HepG2 (cell line): ENCODE data around the gene CTAG1A. TPM values are rescaled to one million over a fixed set of nuclear protein-coding genes. Genes with fewer than 3 reads are reported as not detected.
"Not testable (repeated sequence)": the region's sequence is repeated elsewhere in the genome, so short reads cannot be mapped to it uniquely, and the experiment has no call there.

Experiments
- ATAC-seq: fragments of 200-7000 bp; cut with Tn5 transposase; 3 replicates; pipeline ENCODE4 v1.9.1; 2020; ENCODE audit warnings: mild to moderate bottlenecking, moderate library complexity
- BruUV-seq: library from RNA; stranded (reverse); fragments of 400-500 nt; replicated peaks from 2 replicates; lab custom pipeline; 2021; lab: Mats Ljungman, UMichigan
- CTCF ChIA-PET: fragments of 300-600 bp; formaldehyde crosslinking; extraction: SDS; loops from one replicate; lab custom pipeline; 2021; ENCODE audit warnings: low total read pairs, inconsistent platforms, low intra/inter-chr PET ratio; lab: Yijun Ruan, JAX
- POLR2A ChIA-PET: fragments of 350-600 bp; sonication (Branson Sonifier 250); formaldehyde crosslinking; loops from one replicate; lab custom pipeline; 2020; ENCODE audit warnings: antibody characterized with exemption, inconsistent platforms; lab: Yijun Ruan, JAX
- DNase-seq: peaks from one replicate; pipeline ENCODE4 v3.0.0-alpha.2; 2015; ENCODE audit warnings: low spot score
- FAIRE-seq: peaks from 3 replicates; lab custom pipeline; 2011; peaks lifted over from hg19 to GRCh38; lab: Jason Lieb, UNC
- H2AFZ ChIP-seq: one replicate; pipeline ENCODE4 v1.6.1; 2011; ENCODE audit warnings: low read length, inconsistent platforms
- H3K27ac ChIP-seq: fragments of 300-600 bp; 3 replicates; pipeline ENCODE4 v1.8.0; 2011; ENCODE audit warnings: mixed run types, mild to moderate bottlenecking, mixed read lengths, low read length, inconsistent platforms; ENCODE audit not compliant: insufficient read depth; ENCODE audit errors: extremely low read length
- H3K27me3 ChIP-seq, 2 experiments: fragments of 200-600 bp in 1 of 2; 2 replicates in 1 of 2; 3 replicates in 1 of 2; pipeline versions ENCODE4 v1.6.0 to v1.8.0; 2011; ENCODE audit warnings: low read length in 2 of 2, mild to moderate bottlenecking in 2 of 2, moderate library complexity in 2 of 2, inconsistent platforms in 1 of 2; ENCODE audit not compliant: insufficient read depth in 2 of 2, control insufficient read depth in 1 of 2
- H3K36me3 ChIP-seq, 2 experiments: fragments of 200-600 bp in 1 of 2; replicated peaks in 1 of 2; 2 replicates in 1 of 2; 3 replicates in 1 of 2; pipeline versions ENCODE4 v1.5.1 to v1.8.0; 2011; ENCODE audit warnings: low read length in 2 of 2, inconsistent platforms in 1 of 2; ENCODE audit not compliant: insufficient read depth in 2 of 2, control insufficient read depth in 1 of 2
- H3K4me1 ChIP-seq: 2 replicates; pipeline ENCODE4 v1.5.1; 2012; ENCODE audit warnings: low read length, inconsistent platforms; ENCODE audit not compliant: insufficient read depth
- H3K4me2 ChIP-seq: 2 replicates; pipeline ENCODE4 v1.6.0; 2011; ENCODE audit warnings: low read depth, low read length, inconsistent platforms
- H3K4me3 ChIP-seq, 3 experiments: fragments of 200-600 bp in 1 of 3; sonication (generic), shearing (Covaris generic) in 1 of 3; replicated peaks in 1 of 3; 2 replicates each; pipeline ENCODE4 v1.5.1; 2011 to 2016; ENCODE audit warnings: low read length in 3 of 3, inconsistent platforms in 2 of 3, low read depth in 2 of 3, mild to moderate bottlenecking in 2 of 3, control low read depth in 1 of 3, mixed read lengths in 1 of 3; ENCODE audit not compliant: insufficient read depth in 1 of 3
- H3K79me2 ChIP-seq: one replicate; pipeline ENCODE4 v1.6.1; 2011; ENCODE audit warnings: low read length, inconsistent platforms; ENCODE audit not compliant: insufficient read depth
- H3K9ac ChIP-seq: 2 replicates; pipeline ENCODE4 v1.6.0; 2011; ENCODE audit warnings: mild to moderate bottlenecking, low read depth, low read length, inconsistent platforms; ENCODE audit not compliant: insufficient read depth
- H3K9me3 ChIP-seq: 2 replicates; pipeline ENCODE4 v1.5.1; 2012; ENCODE audit warnings: mild to moderate bottlenecking, low read length
- H4K20me1 ChIP-seq: 2 replicates; pipeline ENCODE4 v1.6.0; 2011; ENCODE audit warnings: inconsistent platforms, mild to moderate bottlenecking, low read length, moderate library complexity; ENCODE audit not compliant: insufficient read depth
- ZNF362 ChIP-seq: sonication (generic); formaldehyde crosslinking; IDR thresholded peaks from 2 replicates; pipeline ENCODE4 v1.4.0; 2020; ENCODE audit warnings: missing genetic modification reagents, mild to moderate bottlenecking, borderline replicate concordance
- ZNF460 ChIP-seq: sonication (generic); formaldehyde crosslinking; IDR thresholded peaks from 2 replicates; pipeline ENCODE4 v1.5.1; 2020; ENCODE audit warnings: missing genetic modification reagents, mild to moderate bottlenecking, borderline replicate concordance
- ZNF770 ChIP-seq: sonication (generic); formaldehyde crosslinking; IDR thresholded peaks from 2 replicates; pipeline ENCODE4 v1.5.0; 2020; ENCODE audit warnings: mild to moderate bottlenecking, missing genetic modification reagents
- WGBS: methylation state at CpG from one replicate; pipeline ENCODE4 v1.1.6; 2017; ENCODE audit warnings: low lambda C conversion rate; 5-methylcytosine and 5-hydroxymethylcytosine counted together
- in situ Hi-C: cut with HindIII; loops from 2 replicates; pipeline ENCODE4 v1.10.0; 2017; ENCODE audit warnings: low pct_unique_long_range_greater_than_20kb; ENCODE audit not compliant: extremely low pct_ligation_motif_present
- intact Hi-C: fragments of 100-400 bp; cut with micrococcal nuclease; formaldehyde crosslinking; loops from one replicate; pipeline ENCODE4 v1.10.0; 2022; ENCODE audit not compliant: unreplicated experiment
- polyA plus RNA-seq, 8 experiments: library from polyadenylated mRNA; depleted of rRNA in 3 of 8; stranded (reverse) in 7 of 8; unstranded in 1 of 8; fragments of >200 nt; fragmentation: Illumina TruSeq in 4 of 8; extraction: Trizol in 4 of 8; gene quantifications; 2 replicates each; pipeline versions ENCODE4 v1.2.1 to v1.2.3, GENCODE V29; 2011 to 2016; ENCODE audit warnings: low read depth in 4 of 8, missing spikeins in 1 of 8, mixed read lengths in 1 of 8; ENCODE audit not compliant: insufficient read depth in 1 of 8
- total RNA-seq, 5 experiments: library from RNA; depleted of rRNA; stranded (reverse); fragments of >200 nt; fragmentation: Illumina TruSeq; extraction: Trizol; gene quantifications; 2 replicates each; pipeline ENCODE4 v1.2.3, GENCODE V29; 2016; ENCODE audit warnings: low read depth in 1 of 5

Gene CTAG1A
- total and polyA plus RNA-seq, 2 of the 13 experiments (the other 11 are each of a cell fraction or from before 2014, with no cell fraction given), result not detected

- Histone ChIP-seq H3K79me2 (peaks cover 30% of the 10 kb centered on the region), H3K27ac (peak overlapping the region; percentile 100), H3K9ac (peak overlapping the region; percentile 96), H3K4me3 (peak overlapping the region; percentile 54 to 78 (median 72); a peak in 4 of 6 replicates), H3K4me2 (peak overlapping the region; percentile 93), H3K4me1 (peaks cover 64% of the 10 kb centered on the region)
- DNase-seq, H3K36me3 ChIP-seq, FAIRE-seq, ATAC-seq, intact Hi-C loops, H3K27me3 ChIP-seq, H4K20me1 ChIP-seq, H2AFZ ChIP-seq, BruUV-seq, CTCF ChIA-PET, H3K9me3 ChIP-seq: not testable (repeated sequence)
- WGBS, result 41% methylated on average over 6 of the region's 7 CpGs
- in situ Hi-C loops, result loop anchor here (25.0 kb wide), 1 partner anchor 128 kb away; the partner anchor contains the start of genes DNASE1L1 and TAFAZZIN
- POLR2A ChIA-PET, result interaction anchor here (0.7 to 4.0 kb wide), 8 partner anchors 11 to 1477 kb away, joined by 3 to 38 read pairs (median 18); partner anchors contain the start of genes FAM3A, FLNA, RPL10 and SLC10A3
- peak; percentile 58; the same call in 1 of the 2 replicates for TF ChIP-seq ZNF770
- peak; percentile 82 for TF ChIP-seq ZNF460 (CRISPR knock-in tag)
- peak; percentile 54; the same call in 1 of the 2 replicates for TF ChIP-seq ZNF362
Observed at GRCh38 chrX:154540365-154540764, 44.6 kb upstream of the CTAG1A start.
